HUES6 (cell line): ENCODE results near the gene ENDOV.

ENCODE experiments used
- H3K27ac ChIP-seq: 2 replicates; pipeline ENCODE4 v1.7.0; 2013; ENCODE audit warnings: low read depth, mild to moderate bottlenecking, low read length, inconsistent platforms
- H3K27me3 ChIP-seq: 2 replicates; pipeline ENCODE4 v1.6.1; 2013; ENCODE audit warnings: low read length; ENCODE audit not compliant: control insufficient read depth, insufficient read depth
- H3K36me3 ChIP-seq: 2 replicates; pipeline ENCODE4 v1.6.1; 2013; ENCODE audit warnings: low read length; ENCODE audit not compliant: control insufficient read depth, insufficient read depth
- H3K4me1 ChIP-seq: 2 replicates; pipeline ENCODE4 v1.6.1; 2013; ENCODE audit warnings: low read length; ENCODE audit not compliant: control insufficient read depth, insufficient read depth
- H3K4me3 ChIP-seq: 2 replicates; pipeline ENCODE4 v1.5.1; 2013; ENCODE audit warnings: low read depth, low read length
- H3K9ac ChIP-seq: one replicate; pipeline ENCODE4 v1.6.1; 2013; ENCODE audit warnings: mild to moderate bottlenecking, low read length
- H3K9me3 ChIP-seq: 2 replicates; pipeline ENCODE4 v1.6.1; 2013; ENCODE audit warnings: low read depth, low read length; ENCODE audit not compliant: control insufficient read depth, insufficient read depth

Gene ENDOV

GRCh38 chr17:80416940-80417293 lies 1.9 kb downstream of the ENDOV start:
- Histone ChIP-seq H3K4me1 (no peaks in the 10 kb centered on the region), H3K4me3 (no peak overlapping the region), H3K27me3 (peaks cover 29% of the 10 kb centered on the region), H3K27ac (no peak overlapping the region), H3K36me3 (0 out of 2 replicates have a peak, but pooled peaks cover 12% of the 10 kb centered on the region), H3K9ac (no peak overlapping the region), H3K9me3 (no peaks in the 10 kb centered on the region)

GRCh38 chr17:80418589-80418988 lies 3.6 kb downstream of the ENDOV start:
- Histone ChIP-seq H3K4me1 (no peaks in the 10 kb centered on the region), H3K9me3 (no peaks in the 10 kb centered on the region), H3K4me3 (no peak overlapping the region), H3K9ac (no peak overlapping the region), H3K27me3 (peaks cover 13% of the 10 kb centered on the region), H3K36me3 (0 out of 2 replicates have a peak, but pooled peaks cover 12% of the 10 kb centered on the region), H3K27ac (no peak overlapping the region)

- Histone ChIP-seq H3K9ac (no peak overlapping the region), H3K4me3 (no peak overlapping the region), H3K36me3 (0 out of 2 replicates have a peak, but pooled peaks cover 12% of the 10 kb centered on the region), H3K27ac (no peak overlapping the region), H3K9me3 (no peaks in the 10 kb centered on the region), H3K4me1 (no peaks in the 10 kb centered on the region), H3K27me3 (peaks cover 6% of the 10 kb centered on the region)
Measured at GRCh38 chr17:80419255-80419654, 4.3 kb downstream of the ENDOV start.

- Histone ChIP-seq H3K9ac (no peak overlapping the region), H3K27me3 (no peaks in the 10 kb centered on the region), H3K27ac (no peak overlapping the region), H3K36me3 (0 out of 2 replicates have a peak, but pooled peaks cover 12% of the 10 kb centered on the region), H3K9me3 (no peaks in the 10 kb centered on the region), H3K4me3 (no peak overlapping the region), H3K4me1 (no peaks in the 10 kb centered on the region)
Measured at GRCh38 chr17:80421381-80422090, 6.6 kb downstream of the ENDOV start.

- Histone ChIP-seq H3K27ac (no peak overlapping the region), H3K27me3 (no peaks in the 10 kb centered on the region), H3K4me3 (no peak overlapping the region), H3K9me3 (no peaks in the 10 kb centered on the region), H3K9ac (no peak overlapping the region), H3K36me3 (0 out of 2 replicates have a peak, but pooled peaks cover 8% of the 10 kb centered on the region), H3K4me1 (peaks cover 4% of the 10 kb centered on the region; the same call in 1 of the 2 replicates)
Measured at GRCh38 chr17:80422276-80422675, 7.3 kb downstream of the ENDOV start.

GRCh38 chr17:80422981-80423380 lies 8.0 kb downstream of the ENDOV start:
- H3K4me1 ChIP-seq = peaks cover 4% of the 10 kb centered on the region; the same call in 1 of the 2 replicates
- no peaks in the 10 kb centered on the region for H3K27me3 ChIP-seq
- 0 out of 2 replicates have a peak, but pooled peaks cover 1% of the 10 kb centered on the region for H3K36me3 ChIP-seq
- H3K27ac ChIP-seq = no peak overlapping the region
- no peaks in the 10 kb centered on the region for H3K9me3 ChIP-seq
- H3K9ac ChIP-seq = no peak overlapping the region
- H3K4me3 ChIP-seq = no peak overlapping the region

- Histone ChIP-seq H3K27ac (no peak overlapping the region), H3K4me1 (peaks cover 4% of the 10 kb centered on the region; the same call in 1 of the 2 replicates), H3K9me3 (no peaks in the 10 kb centered on the region), H3K27me3 (no peaks in the 10 kb centered on the region), H3K9ac (no peak overlapping the region), H3K36me3 (no peaks in the 10 kb centered on the region), H3K4me3 (no peak overlapping the region)
Measured at GRCh38 chr17:80423536-80424225, 8.7 kb downstream of the ENDOV start.

GRCh38 chr17:80424261-80424660 lies 9.3 kb downstream of the ENDOV start:
- Histone ChIP-seq H3K9ac (no peak overlapping the region), H3K4me1 (peaks cover 4% of the 10 kb centered on the region; the same call in 1 of the 2 replicates), H3K27me3 (no peaks in the 10 kb centered on the region)

GRCh38 chr17:80424878-80425765 lies 10.2 kb downstream of the ENDOV start:
- no peaks in the 10 kb centered on the region for H3K36me3 ChIP-seq
- peaks cover 4% of the 10 kb centered on the region; the same call in 1 of the 2 replicates for H3K4me1 ChIP-seq
- H3K4me3 ChIP-seq = no peak overlapping the region
- no peak overlapping the region for H3K27ac ChIP-seq
- no peaks in the 10 kb centered on the region for H3K9me3 ChIP-seq
- no peaks in the 10 kb centered on the region for H3K27me3 ChIP-seq
- H3K9ac ChIP-seq = no peak overlapping the region

More at GRCh38 chr17:80424261-80424660, 9.3 kb downstream of the ENDOV start:
- no peak overlapping the region for H3K27ac ChIP-seq
- no peaks in the 10 kb centered on the region for H3K9me3 ChIP-seq
- no peak overlapping the region for H3K4me3 ChIP-seq
- no peaks in the 10 kb centered on the region for H3K36me3 ChIP-seq

- no peak overlapping the region for H3K4me3 ChIP-seq
- H3K9ac ChIP-seq = no peak overlapping the region
- H3K36me3 ChIP-seq = no peaks in the 10 kb centered on the region
- H3K4me1 ChIP-seq = peaks cover 4% of the 10 kb centered on the region; the same call in 1 of the 2 replicates
- no peak overlapping the region for H3K27ac ChIP-seq
- H3K27me3 ChIP-seq = no peaks in the 10 kb centered on the region
- no peaks in the 10 kb centered on the region for H3K9me3 ChIP-seq
Measured at GRCh38 chr17:80425835-80426426, 11.0 kb downstream of the ENDOV start.
